Natural killer cell (primary cell): ENCODE data around the gene KCTD4. TPM values are rescaled to one million over a fixed set of nuclear protein-coding genes. Genes with fewer than 3 reads are reported as not detected.
A peak's percentile ranks its signal among the peaks of the same experiment; 100 is the strongest.

Source experiments
- ATAC-seq, 3 donors: fragments of 150-1000 bp in 2 of 3; fragments of 200-7000 bp in 1 of 3; cut with Tn5 transposase; 1 replicate in 1 of 3; 2 replicates in 2 of 3; pipeline ENCODE4 v1.10.0; 2021; ENCODE audit warnings: mild to moderate bottlenecking in 2 of 3, moderate library complexity in 2 of 3
- DNase-seq, 2 donors: peaks; one replicate each; pipeline versions ENCODE4 v3.0.0 to v3.0.0-alpha.2; 2013 to 2021; ENCODE audit warnings: mixed read lengths in 1 of 2
- H3K27ac ChIP-seq: one replicate; pipeline ENCODE4 v1.5.1; 2013; ENCODE audit warnings: mild to moderate bottlenecking, low read length
- H3K27me3 ChIP-seq: one replicate; pipeline ENCODE4 v1.6.1; 2013; ENCODE audit warnings: low read length; ENCODE audit not compliant: control insufficient read depth, insufficient read depth
- H3K36me3 ChIP-seq: one replicate; pipeline ENCODE4 v1.6.1; 2013; ENCODE audit warnings: low read length; ENCODE audit not compliant: control insufficient read depth, insufficient read depth
- H3K4me1 ChIP-seq: one replicate; pipeline ENCODE4 v1.6.1; 2013; ENCODE audit warnings: low read length; ENCODE audit not compliant: control insufficient read depth, insufficient read depth
- H3K4me3 ChIP-seq: one replicate; pipeline ENCODE4 v1.5.1; 2013; ENCODE audit warnings: low read length
- H3K9me3 ChIP-seq: one replicate; pipeline ENCODE4 v1.6.1; 2013; ENCODE audit warnings: low read length; ENCODE audit not compliant: control insufficient read depth, insufficient read depth
- H3K27ac Mint-ChIP-seq, 2 donors: one replicate each; pipeline ENCODE4 v1.8.0; 2022; ENCODE audit warnings: mild to moderate bottlenecking in 2 of 2, mixed read lengths in 2 of 2, moderate library complexity in 1 of 2
- H3K27me3 Mint-ChIP-seq, 2 donors: one replicate each; pipeline ENCODE4 v1.8.0; 2022; ENCODE audit warnings: low read depth in 2 of 2, mixed read lengths in 2 of 2
- H3K36me3 Mint-ChIP-seq: one replicate; pipeline ENCODE4 v1.8.0; 2022; ENCODE audit warnings: mixed read lengths
- H3K4me1 Mint-ChIP-seq, 2 donors: one replicate each; pipeline ENCODE4 v1.8.0; 2022; ENCODE audit warnings: mixed read lengths in 2 of 2
- H3K4me3 Mint-ChIP-seq: one replicate; pipeline ENCODE4 v1.8.0; 2022; ENCODE audit warnings: mild to moderate bottlenecking, moderate library complexity, mixed read lengths
- H3K9me3 Mint-ChIP-seq, 2 donors: one replicate each; pipeline ENCODE4 v1.8.0; 2022; ENCODE audit warnings: mixed read lengths in 2 of 2
- CTCF ChIP-seq: fragments of 200-600 bp; IDR thresholded peaks from one replicate; pipeline ENCODE4 v1.8.0; 2022; ENCODE audit warnings: antibody characterized with exemption
- WGBS: methylation state at CpG from one replicate; pipeline ENCODE4 v1.1.7; 2013; ENCODE audit warnings: missing lambda C conversion rate; ENCODE audit not compliant: insufficient coverage; 5-methylcytosine and 5-hydroxymethylcytosine counted together
- intact Hi-C: fragments of 100-400 bp; cut with micrococcal nuclease; formaldehyde crosslinking; loops from one replicate; pipeline ENCODE4 v1.14.2; 2022
- total RNA-seq, 4 donors: library from RNA; stranded (reverse); fragments of 120-200 nt in 1 of 4; gene quantifications; one replicate each; pipeline versions ENCODE4 v1.2.3 to v1.2.4, GENCODE V29; 2013 to 2022

Gene KCTD4
- total RNA-seq, 3 donors from 2014 or later (not counting 1 experiment from before 2014, with no cell fraction given), result not detected

GRCh38 chr13:45185286-45185685 lies 15.6 kb downstream of the KCTD4 start:
- no peaks in the 10 kb centered on the region for H3K36me3 Mint-ChIP-seq

GRCh38 chr13:45184693-45185092 lies 16.2 kb downstream of the KCTD4 start:
- no peak overlapping the region for H3K27ac ChIP-seq
- intact Hi-C loops, result no loop called here
- no peak overlapping the region for H3K4me3 ChIP-seq
- DNase-seq, result no peak
- H3K27ac Mint-ChIP-seq, result peak overlapping the region; percentile 75 to 78
- no peaks in the 10 kb centered on the region for H3K36me3 ChIP-seq
- H3K27me3 ChIP-seq, result no peaks in the 10 kb centered on the region
- H3K27me3 Mint-ChIP-seq, result no peaks in the 10 kb centered on the region
- H3K4me1 Mint-ChIP-seq, result peaks cover 23 to 25% of the 10 kb centered on the region in 2 donors
- 50% methylated on average over 4 of the region's 5 CpGs for WGBS
- peaks cover 12% of the 10 kb centered on the region for H3K4me1 ChIP-seq
- peak in 2 of 3 donors; percentile 34 to 68 for ATAC-seq
- no peaks in the 10 kb centered on the region for H3K36me3 Mint-ChIP-seq
- no peaks in the 10 kb centered on the region for H3K9me3 Mint-ChIP-seq
- peak overlapping the region; percentile 58 for H3K4me3 Mint-ChIP-seq
- no peaks in the 10 kb centered on the region for H3K9me3 ChIP-seq
- no peak for TF ChIP-seq CTCF

More at GRCh38 chr13:45185286-45185685, 15.6 kb downstream of the KCTD4 start:
- H3K9me3 Mint-ChIP-seq, result no peaks in the 10 kb centered on the region
- peak overlapping the region; percentile 58 for H3K4me3 Mint-ChIP-seq
- no CpG with 5 or more reads among the region's 2 CpGs for WGBS
- intact Hi-C loops, result no loop called here
- Histone ChIP-seq H3K27ac (no peak overlapping the region), H3K9me3 (no peaks in the 10 kb centered on the region), H3K4me3 (no peak overlapping the region), H3K4me1 (peaks cover 12% of the 10 kb centered on the region), H3K27me3 (no peaks in the 10 kb centered on the region), H3K36me3 (no peaks in the 10 kb centered on the region)
- peak overlapping the region; percentile 75 to 78 for H3K27ac Mint-ChIP-seq
- DNase-seq (no peak), ATAC-seq (peak in 1 of 3 donors; percentile 25)
- no peak for TF ChIP-seq CTCF
- no peaks in the 10 kb centered on the region for H3K27me3 Mint-ChIP-seq
- peaks cover 23 to 25% of the 10 kb centered on the region in 2 donors for H3K4me1 Mint-ChIP-seq

- H3K4me3 Mint-ChIP-seq, result no peak overlapping the region
- no peaks in the 10 kb centered on the region for H3K36me3 ChIP-seq
- no peak overlapping the region for H3K27ac Mint-ChIP-seq
- no peaks in the 10 kb centered on the region for H3K9me3 ChIP-seq
- no peaks in the 10 kb centered on the region for H3K36me3 Mint-ChIP-seq
- H3K27ac ChIP-seq, result no peak overlapping the region
- intact Hi-C loops, result no loop called here
- ATAC-seq, result no peak
- no peaks in the 10 kb centered on the region for H3K27me3 Mint-ChIP-seq
- H3K9me3 Mint-ChIP-seq, result no peaks in the 10 kb centered on the region
- no peaks in the 10 kb centered on the region for H3K27me3 ChIP-seq
- no peak for DNase-seq
- H3K4me1 Mint-ChIP-seq, result peaks cover 43 to 44% of the 10 kb centered on the region in 2 donors
- no peak overlapping the region for H3K4me3 ChIP-seq
- peaks cover 12% of the 10 kb centered on the region for H3K4me1 ChIP-seq
- WGBS, result 87% methylated on average over 7 of the region's 7 CpGs
- no peak for TF ChIP-seq CTCF
Observed at GRCh38 chr13:45180713-45181601, 19.9 kb downstream of the KCTD4 start.
